Smooth muscle cell of the brain vasculature (primary cell): ENCODE results near the gene FOXRED2.

Experiments
- DNase-seq: peaks from one replicate; pipeline ENCODE4 v3.0.0-alpha.2; 2012; ENCODE audit warnings: low read depth, low spot score

FOXRED2 gene

DNA sequence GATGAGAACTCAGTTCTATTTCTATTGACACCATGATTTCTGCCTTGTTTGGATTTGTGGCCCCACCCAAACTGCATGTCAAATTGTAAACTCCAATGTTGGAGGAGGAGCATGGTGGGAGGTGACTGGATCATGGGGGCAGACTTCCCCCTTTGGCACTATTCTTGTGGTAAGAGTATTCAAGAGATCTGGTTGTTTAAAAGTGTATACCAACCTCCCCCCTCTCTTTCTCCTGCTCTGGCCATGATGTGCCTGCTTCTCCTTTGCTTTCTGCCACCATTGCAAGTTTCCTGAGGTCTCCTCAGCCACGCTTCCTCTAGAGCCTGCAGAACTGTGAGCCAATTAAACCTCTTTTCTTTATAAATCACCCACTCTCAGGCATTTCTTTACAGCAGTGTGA lies 7.9 kb upstream of the FOXRED2 start:
- no peak for DNase-seq

DNA sequence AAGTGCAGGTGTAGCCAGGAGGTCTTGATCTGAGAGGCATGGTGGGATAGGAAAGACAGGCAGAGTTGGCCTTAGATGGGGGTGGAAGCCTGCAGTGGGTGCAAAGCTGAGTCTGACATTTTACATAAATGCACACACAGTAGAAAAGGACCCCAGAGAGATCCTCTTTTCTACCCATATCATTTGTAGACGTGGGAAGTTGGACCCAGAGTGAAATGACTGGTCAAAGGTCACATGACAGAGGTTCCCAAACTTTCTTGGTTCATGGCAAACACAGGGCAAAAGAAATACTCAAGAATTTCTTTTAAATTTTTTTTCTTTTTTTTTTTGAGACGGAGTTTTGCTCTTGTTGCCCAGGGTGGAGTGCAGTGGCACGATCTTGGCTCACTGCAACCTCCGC lies 6.2 kb upstream of the FOXRED2 start:
- DNase-seq: no peak

DNA sequence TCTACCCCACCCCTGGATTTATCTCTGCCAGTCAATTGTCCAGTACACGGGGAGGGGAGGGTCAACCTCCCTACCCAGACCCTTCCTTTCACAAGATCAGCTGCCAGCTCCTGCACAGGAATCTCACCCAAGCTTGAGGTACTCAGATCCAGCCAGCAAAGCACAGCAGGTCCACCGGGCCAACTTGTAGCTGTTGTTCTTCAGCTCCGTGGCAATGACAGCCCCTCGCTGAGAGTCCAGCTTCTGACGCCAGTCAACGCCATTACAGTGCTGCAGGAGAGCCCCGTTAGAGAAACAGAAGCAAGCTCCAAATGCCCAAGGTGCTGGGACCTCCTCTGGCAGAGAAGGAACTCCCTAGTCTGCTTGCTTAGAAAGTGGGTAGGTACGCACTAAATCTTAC lies 5.5 kb upstream of the FOXRED2 start:
- DNase-seq: no peak

DNA sequence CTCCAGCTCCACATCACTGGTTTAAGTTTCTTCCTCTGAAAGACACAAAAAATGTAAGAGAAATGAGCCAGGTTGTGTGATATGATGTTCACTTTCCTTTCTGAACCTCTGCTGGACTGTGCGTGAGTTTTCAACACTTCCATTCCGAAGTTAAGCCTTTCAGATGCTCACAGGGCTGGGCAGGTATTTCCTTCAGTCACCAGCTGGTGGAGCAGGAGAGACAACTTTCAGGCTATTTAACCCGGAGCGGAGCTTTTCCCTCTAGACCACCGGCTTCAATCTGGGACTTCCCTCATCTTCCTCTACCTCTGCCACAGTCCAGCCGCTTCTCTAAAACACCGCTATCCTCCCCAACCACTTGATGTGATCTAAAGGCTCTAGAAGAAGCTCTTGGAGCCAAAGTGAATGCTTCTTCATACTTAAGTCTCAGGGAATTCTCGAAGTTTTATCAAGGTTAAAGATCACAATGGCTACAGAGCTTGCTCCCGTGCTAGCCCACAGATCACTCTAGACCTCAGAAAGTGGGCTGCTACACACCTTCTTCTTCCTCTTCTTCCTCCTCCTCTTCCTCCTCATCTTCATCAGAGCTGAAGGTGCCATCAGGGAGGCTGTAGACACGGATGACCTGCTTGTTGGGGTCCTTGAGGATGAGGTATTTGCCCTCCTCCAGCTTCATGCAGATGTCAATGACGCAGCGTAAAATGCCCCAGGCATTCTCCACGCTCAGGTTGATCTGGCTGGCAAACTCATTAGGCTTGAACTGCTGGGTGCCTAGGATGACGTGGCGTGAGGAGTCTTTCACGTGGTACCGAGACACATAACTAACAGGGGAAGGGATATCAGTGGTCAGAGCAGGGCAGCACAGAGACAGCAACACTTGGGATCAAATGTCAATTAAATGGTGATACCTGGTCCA lies 4.4 kb upstream of the FOXRED2 start:
- no peak for DNase-seq

DNA sequence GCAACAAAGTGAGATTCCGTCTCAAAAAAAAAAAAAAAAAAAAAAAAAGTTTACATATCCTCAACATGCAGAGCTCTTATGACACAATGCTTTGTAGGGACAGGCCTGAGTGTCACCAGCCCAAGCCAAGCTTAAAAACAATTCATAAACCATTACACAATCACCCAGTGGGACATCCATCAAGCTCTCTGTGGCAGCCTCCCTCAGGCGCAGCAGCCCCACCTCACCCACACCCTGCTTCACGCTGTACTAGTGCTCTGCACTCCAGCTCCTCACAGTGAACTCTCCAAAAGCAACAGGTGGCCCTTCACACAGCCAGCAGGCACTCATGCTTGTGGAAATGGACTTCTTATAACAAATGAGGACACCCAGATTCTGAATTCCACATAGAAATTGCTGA lies 3.5 kb upstream of the FOXRED2 start:
- no peak for DNase-seq

DNA sequence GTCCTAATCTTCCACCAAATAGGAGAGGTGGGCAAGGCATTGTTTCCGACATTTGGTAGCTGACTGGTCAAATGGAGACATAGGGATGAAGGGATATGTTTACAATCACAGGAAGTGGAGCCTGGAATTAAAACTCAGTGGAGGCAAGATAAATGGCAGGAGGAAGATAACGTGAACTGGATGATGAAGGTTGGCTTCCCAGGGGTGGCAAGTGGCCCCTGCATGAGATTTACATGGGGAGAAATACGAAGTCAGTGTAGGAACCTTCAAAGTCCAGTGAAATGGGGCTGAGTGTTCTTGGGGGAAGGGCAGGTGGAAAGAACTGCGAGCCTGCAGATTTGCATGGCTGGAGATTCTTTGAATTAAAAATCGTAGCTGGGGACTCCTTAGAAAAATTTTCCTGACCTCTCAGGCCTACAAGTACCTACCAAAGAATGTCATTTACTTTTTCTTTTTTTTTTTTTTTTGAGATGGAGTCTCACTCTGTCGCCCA lies 724 bp upstream of the FOXRED2 start:
- no peak for DNase-seq

DNA sequence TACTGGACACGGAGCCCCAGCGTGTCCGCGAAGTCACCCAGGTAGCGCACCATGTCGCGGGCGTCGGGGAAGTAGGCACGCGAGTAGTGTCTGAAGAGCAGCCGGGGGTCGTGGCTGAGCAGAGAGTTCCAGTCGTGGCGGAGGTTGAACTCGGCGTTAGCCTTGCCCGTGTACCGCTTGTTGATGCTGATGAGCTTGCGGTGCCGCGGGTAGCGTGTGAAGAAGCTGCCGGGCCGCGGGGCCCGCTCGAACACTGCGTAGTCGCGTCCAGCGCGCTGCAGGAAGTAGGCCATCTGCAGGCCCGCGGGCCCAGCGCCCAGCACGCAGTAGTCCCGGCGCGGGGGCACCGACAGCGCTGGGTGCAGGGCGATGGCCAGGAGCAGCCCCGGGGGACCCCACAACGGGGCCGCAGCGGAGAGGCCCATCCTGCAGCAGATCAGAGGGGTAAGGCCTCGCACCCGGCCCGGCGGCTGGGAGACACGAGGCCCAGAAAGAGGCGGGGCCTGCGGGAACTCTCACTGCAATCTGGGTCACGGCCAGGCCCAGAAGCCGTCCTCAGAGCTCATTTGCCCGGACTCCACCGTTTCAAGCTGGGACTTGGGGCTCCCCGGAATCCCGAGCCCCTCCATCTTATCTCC lies 723 bp downstream of the FOXRED2 start:
- no peak for DNase-seq

DNA sequence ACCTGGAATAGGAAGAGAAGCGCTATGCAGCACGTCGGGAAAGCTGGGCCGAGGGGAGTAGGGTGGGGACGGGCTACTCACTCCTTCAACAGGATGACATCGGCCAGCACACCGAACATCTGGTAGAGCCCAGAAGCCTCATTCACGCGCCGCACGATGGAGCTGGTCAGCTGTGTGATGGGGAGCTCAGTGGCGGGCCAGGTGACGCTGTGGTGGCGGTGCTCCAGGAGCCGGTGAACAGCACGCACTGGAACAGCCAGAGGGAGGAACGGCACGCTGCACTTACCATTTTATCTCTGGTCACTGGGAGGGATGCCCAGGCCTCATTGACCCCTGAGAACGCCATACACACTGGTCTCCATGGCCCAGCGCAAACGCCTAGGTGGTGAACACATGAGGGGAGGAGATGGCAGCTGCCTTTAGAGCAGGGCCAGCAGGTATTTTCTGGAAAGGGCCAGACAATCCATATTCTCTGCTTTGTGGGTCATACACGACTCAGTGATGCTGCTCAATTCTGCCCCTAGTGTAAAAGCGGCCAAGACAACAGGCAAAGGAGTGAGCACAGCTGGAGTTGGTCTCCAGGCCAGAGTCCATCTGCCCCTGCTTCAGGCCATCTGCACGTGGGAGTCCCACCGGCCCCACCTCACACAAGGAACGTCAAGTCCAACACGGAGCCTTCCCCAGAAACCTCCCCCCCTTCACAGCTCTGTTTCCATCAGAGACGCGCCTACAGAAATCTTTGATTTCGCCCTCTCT lies 8.8 kb downstream of the FOXRED2 start:
- DNase-seq: no peak

DNA sequence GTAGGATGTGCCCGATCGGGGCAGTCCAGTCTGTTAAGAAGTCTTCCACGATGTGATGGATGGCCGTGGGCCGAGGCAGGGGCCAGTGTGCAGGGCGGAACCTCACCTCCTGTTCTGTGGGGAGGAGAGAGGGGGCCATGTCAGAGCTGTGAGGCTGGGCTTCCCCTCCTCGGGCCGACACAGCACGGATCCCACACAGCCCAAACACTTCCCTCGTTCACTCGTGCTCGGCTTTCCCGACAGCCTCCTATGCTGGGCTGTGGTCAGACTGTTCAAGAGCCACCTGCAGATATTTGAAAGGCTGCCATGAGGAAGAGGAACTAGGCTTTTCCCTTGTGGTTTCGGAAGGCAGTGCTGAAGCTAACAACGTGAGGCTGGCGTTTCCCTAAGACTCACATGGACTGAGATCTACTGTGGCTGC lies 13.1 kb downstream of the FOXRED2 start:
- no peak for DNase-seq

DNA sequence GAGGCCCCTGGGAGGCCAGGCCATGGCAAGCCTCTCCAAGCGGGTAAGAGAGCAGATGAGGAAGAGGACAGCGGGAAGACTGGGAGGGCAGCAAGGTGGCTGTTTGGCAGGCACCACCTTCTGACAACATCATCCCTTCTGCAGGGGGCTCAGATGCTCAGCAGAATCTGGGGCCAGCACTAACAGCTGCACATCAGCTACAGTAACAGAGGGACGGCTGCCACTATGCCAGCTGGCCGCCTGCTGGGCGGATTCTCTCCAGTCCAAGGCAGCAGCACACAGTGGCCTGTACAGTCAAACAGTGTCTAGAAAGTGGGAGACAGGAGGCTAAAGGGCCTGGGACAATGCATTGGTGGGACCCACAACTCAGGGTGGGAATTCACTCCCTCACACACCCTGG lies 14.7 kb downstream of the FOXRED2 start:
- no peak for DNase-seq

DNA sequence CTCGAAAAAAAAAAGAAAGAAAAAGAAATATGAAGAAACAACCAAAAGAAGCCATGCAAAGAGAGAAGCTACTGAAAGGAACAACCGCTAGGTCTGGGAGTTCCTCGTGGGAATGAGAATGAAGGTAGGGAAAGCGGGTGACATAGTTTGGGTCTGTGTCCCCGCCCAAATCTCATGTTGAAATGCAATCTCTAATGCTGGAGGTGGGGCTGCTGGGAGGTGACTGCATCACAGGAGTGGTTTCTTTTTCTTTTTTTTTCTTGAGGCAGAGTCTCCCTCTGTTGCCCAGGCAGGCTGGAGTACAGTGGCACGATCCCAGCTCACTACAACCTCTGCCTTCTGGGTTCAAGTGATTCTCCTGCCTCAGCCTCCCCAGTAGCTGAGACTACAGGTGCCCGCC lies 15.7 kb downstream of the FOXRED2 start:
- DNase-seq: no peak

DNA sequence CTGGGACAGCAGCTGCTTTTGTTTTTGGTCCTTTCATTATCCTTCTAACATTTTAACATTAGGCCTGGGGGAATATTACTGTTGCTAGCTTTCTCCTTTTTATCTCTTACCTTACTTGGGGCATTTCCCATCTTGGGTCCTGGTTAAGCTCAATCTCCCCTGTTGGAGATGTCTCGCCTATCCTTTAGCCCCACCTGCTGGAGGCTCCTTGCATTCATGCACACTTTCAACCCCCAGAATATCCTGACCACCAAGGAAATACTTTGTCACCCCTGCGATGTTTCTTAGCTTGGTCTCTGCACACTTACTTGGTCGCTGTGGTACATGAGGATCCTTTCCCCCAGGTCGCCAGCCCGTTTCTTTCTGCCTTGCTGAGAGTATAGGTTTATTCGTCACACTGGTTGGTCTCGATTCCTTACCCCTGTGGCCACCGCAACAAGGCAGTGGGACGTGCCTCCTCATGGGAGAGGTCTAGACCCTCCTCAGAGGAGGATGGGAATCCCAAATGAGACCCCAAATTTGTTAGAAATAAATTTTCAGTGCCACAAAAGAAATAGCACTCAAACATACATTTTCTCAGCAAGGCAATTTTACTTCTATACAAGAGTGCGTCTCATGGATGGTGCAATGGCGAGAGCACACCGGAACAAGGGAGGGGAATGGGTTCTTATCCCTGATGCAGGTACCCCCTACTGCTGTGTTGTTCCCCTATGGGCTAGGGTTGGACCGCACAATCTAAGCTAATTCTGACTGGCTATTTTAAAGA lies 20.0 kb downstream of the FOXRED2 start:
- no peak for DNase-seq

DNA sequence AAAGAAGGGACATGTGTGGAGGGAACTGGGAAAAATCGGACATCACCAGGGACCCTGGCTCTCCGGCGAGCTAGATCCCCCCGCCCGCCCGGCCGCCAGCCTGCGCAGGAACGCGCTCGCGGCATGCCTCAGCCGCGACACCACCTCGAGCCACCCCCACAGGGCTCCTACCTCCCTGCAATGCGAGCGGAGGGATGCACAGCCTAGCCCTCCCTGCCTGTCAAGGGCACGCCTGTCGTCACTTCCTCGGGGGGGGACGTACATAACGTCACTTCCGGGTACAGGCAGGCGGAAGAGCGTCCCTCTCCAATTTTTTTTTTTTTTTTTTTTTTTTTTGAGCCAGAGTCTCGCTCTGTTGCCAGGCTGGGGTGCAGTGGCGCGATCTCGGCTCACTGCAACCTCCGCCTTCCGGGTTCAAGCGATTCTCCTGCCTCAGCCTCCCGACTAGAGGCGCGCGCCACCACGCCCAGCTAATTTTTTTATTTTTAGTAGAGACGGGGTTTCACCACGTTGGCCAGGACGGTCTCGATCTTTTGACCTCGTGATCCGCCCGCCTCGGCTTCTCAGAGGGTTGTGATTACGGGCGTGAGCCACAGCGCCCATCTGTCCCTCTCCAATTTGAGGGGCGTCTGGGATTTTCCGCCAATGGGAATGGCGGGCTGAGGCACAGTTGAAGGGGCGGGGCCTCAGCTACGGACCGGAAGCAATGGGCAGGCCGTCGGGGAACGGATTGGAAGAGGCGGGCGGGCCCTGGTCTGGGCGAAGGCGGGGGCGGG lies 25.3 kb downstream of the FOXRED2 start, which contains the start of gene TXN2:
Gene TXN2, minus strand, starts transcription at position 248 of the 776 bp plus-strand sequence. CDS start 803 bp downstream, outside the sequence.
- DNase-seq: peak; percentile 88

DNA sequence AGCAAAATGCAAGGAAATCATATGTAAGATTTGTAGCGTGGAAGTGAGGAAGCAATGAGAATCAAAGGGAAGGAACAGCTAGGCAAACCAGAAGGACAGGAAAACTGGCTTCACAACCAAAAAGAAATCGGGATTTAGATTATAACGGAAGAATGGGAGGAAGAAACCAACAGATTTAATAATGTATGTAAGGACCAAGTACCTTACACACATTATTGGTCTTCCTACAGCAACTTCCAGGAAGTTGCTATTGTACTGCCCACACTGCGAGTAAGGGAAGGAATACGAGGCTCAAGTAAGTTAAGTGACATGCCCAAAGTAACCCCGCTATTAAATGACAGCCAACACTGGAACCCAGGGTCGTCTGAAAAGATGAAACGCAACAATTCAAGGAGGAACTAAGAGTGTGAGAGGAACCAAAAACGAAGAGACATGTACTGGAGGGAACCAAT lies 25.9 kb downstream of the FOXRED2 start:
- DNase-seq: no peak

DNA sequence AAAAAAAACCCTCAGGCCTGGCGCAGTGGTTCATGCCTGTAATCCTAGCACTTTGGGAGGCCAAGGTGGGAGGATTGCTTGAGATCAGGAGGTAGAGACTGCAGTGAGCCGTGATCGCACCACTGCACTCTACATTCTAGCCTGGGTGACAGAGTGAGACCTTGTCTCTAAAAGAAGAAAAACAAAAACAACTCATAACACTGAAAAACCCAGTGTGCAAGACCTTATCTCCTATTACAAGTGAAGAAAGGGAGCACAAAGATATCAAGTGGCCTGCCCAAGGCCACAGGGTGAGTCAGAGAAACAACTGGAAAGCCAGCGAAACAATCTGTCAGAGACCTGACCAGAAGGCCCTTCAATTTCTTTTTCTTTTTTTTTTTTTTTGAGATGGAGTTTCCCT lies 27.9 kb downstream of the FOXRED2 start:
- DNase-seq: no peak

DNA sequence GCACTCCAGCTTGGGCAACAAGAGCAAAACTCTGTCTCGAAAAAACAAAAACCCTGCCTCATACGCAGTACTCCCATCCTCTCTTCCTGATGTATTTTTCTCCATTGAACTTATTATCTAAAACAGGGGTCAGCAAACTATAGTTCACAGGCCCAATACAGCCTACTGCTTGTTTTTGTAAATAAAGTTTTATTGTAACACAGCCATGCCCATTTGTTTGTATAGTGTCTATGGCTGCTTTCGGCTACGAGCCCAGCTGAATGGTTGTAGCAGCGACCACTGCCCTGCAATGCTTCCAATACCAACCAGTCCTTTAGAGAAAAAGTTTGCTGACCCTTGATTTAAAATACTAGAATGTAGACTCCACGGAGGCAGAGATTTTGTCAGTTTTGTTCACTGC lies 31.5 kb downstream of the FOXRED2 start:
- no peak for DNase-seq

DNA sequence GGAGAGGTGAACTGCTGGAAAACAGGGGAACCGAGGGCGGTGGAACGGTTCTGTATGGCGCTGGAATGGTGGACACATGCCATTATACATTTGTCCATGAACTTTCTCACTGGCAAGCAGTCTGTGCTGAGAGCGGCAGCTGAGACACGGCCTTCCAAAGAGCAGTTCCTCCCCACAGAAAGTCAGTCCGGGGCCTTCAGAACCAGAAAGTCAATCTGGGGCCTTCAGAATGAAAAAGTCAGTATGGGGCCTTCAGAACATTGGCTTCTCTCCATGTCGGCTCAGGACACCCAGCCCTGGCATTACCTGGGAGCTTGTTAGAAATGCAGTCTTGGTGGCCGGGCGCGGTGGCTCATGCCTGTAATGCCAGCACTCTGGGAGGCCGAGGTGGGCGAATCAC lies 34.2 kb downstream of the FOXRED2 start:
- DNase-seq: no peak

DNA sequence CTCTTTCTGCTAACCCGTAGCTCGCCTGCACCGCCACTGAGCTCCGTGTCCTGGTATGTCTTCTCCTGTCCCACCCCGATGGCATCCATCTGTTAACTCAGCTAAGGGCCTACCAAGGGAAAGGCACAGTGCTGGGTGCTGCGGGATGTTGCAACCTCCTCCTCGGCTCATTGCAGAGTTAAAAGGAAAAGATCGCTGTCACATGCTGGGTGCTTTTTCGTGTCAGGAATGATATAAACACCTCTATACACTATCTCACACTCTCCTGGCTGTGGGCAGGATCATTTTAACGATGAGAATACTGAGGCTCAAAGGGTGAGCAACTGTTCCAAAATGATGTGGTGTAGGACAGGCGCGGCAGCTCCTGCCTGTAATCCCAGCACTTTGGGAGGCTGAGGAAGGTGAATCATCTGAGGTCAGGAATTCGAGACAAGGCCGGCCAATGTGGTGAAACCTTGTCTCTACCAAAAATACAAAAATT lies 35.5 kb downstream of the FOXRED2 start:
- no peak for DNase-seq

DNA sequence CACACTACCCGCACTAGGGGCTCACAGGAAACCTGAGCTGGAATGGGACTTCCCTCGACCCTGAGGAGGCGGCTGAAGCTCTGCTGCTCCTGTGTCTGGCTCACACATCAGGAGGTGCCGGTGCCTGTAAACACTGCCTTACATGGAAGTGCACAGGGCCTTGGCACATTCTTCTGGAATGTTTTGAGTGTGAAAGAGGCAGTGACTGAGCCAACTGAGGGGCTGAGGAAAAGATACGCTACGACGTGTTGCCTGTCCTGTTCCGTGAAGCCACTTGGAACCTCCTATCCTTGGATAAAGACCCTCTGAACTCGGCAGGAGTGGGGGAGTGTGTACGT lies 35.9 kb downstream of the FOXRED2 start:
- no peak for DNase-seq

DNA sequence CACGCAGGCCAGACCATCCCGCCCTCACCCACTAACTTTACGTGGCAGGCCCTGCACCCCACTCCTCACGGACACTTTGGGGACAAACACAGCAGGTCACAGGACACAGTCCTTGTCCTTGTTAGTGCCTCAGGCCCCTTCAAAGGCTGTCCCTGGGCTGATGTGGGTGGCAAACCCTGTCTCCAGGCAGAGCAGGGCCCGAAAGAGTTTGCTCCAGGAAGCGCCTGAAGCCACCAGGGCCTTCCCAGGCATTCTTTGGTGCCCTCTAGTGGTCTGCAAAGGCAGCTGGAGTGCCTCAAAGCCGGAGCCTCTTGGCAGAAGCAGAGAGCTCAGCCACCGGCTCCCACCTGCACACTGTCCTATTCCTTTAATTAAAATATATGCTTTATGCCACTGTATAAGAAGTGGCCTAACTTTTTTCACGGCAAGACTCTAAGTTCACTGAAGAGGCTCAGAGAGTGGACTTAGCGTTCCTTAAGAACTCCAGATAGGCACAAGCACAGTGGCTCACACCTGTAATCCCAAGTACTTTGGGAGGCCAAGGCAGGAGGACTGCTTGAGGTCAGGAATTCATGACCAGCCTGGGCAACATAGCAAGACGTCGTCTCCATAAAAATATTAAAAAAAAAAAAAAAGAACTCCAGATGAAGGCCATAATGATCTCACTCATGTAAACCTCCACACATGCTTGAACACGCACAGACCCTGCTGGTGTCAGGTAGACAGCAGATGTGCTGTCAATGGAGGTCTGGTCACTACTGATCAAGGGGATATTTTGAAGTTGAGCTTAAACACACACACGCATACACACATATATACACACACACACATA lies 36.5 kb downstream of the FOXRED2 start:
- DNase-seq: peak; percentile 77
